SU-DHL-6 (cell line): ENCODE data around the gene PPP1R14B.

Experiments used
- H2AFZ ChIP-seq: fragments of 200-600 bp; sonication (generic); 2 replicates; pipeline ENCODE4 v1.6.1; 2014; ENCODE audit warnings: low read depth, mild to moderate bottlenecking, moderate library complexity, mixed read lengths, antibody characterized with exemption, low read length; ENCODE audit not compliant: severe bottlenecking
- H3F3A ChIP-seq: fragments of 200-600 bp; shearing (Covaris generic); 2 replicates; pipeline ENCODE4 v1.6.0; 2016; ENCODE audit warnings: antibody characterized with exemption, mild to moderate bottlenecking; ENCODE audit not compliant: insufficient read depth
- H3K27ac ChIP-seq: fragments of 200-600 bp; sonication (generic); 2 replicates; pipeline ENCODE4 v1.5.1; 2016; ENCODE audit warnings: low read depth, mild to moderate bottlenecking, low read length, moderate library complexity, mixed read lengths
- H3K27me3 ChIP-seq: fragments of 200-600 bp; sonication (generic), shearing (Covaris generic); 2 replicates; pipeline ENCODE4 v1.6.0; 2014; ENCODE audit warnings: mild to moderate bottlenecking, low read length
- H3K36me3 ChIP-seq: fragments of 200-600 bp; sonication (generic); 2 replicates; pipeline ENCODE4 v1.6.1; 2014; ENCODE audit warnings: mild to moderate bottlenecking, low read length, mixed read lengths
- H3K4me2 ChIP-seq: fragments of 300-600, 200-600 bp; shearing (Covaris generic), sonication (generic); 2 replicates; pipeline ENCODE4 v1.6.0; 2014; ENCODE audit warnings: low read length, low read depth, mild to moderate bottlenecking; ENCODE audit not compliant: poor library complexity, severe bottlenecking
- H3K4me3 ChIP-seq: fragments of 200-600 bp; sonication (generic); 2 replicates; pipeline ENCODE4 v1.5.1; 2014; ENCODE audit warnings: antibody characterized with exemption, low read length, mild to moderate bottlenecking, mixed read lengths; ENCODE audit not compliant: insufficient read depth, poor library complexity, severe bottlenecking
- H3K79me2 ChIP-seq: fragments of 200-600 bp; sonication (generic); 2 replicates; pipeline ENCODE4 v1.6.1; 2014; ENCODE audit warnings: mild to moderate bottlenecking, low read length, moderate library complexity; ENCODE audit not compliant: insufficient read depth
- H3K9ac ChIP-seq: fragments of 200-600 bp; sonication (generic); 2 replicates; pipeline ENCODE4 v1.7.0; 2014; ENCODE audit warnings: mild to moderate bottlenecking, low read length
- H3K9me2 ChIP-seq: fragments of 200-600 bp; sonication (generic); replicated peaks from 2 replicates; pipeline ENCODE4 v1.6.1; 2014; ENCODE audit warnings: low read length; ENCODE audit not compliant: insufficient read depth
- H3K9me3 ChIP-seq: fragments of 200-600 bp; sonication (generic); 2 replicates; pipeline ENCODE4 v1.6.1; 2014; ENCODE audit warnings: low read length, mixed read lengths; ENCODE audit not compliant: insufficient read depth
- H4K20me1 ChIP-seq: fragments of 200-600 bp; sonication (generic); 2 replicates; pipeline ENCODE4 v1.6.1; 2014; ENCODE audit warnings: low read depth, mild to moderate bottlenecking, antibody characterized with exemption, low read length, moderate library complexity, mixed read lengths
- CTCF ChIP-seq: fragments of 200-600 bp; sonication (generic); IDR thresholded peaks from one replicate; pipeline ENCODE4 v1.5.1; 2017; ENCODE audit warnings: antibody characterized with exemption, mild to moderate bottlenecking, low read length, moderate library complexity; ENCODE audit not compliant: insufficient read depth, poor library complexity, severe bottlenecking
- EZH2phosphoT487 ChIP-seq: fragments of 200-600 bp; sonication (generic), shearing (Covaris generic); conservative IDR thresholded peaks from 2 replicates; pipeline ENCODE4 v1.6.1; 2018; ENCODE audit warnings: mild to moderate bottlenecking, antibody characterized with exemption, low read length, moderate library complexity, mixed read lengths

Gene PPP1R14B

GRCh38 chr11:64264371-64264852 is 17.7 kb upstream of the PPP1R14B start:
- no peaks in the 10 kb centered on the region for H3K36me3 ChIP-seq
- no peak for TF ChIP-seq CTCF
- TF ChIP-seq EZH2phosphoT487: no peak
- H3K27me3 ChIP-seq: no peaks in the 10 kb centered on the region
- no peak overlapping the region for H3K4me3 ChIP-seq
- no peaks in the 10 kb centered on the region for H3K9me3 ChIP-seq
- no peaks in the 10 kb centered on the region for H4K20me1 ChIP-seq
- H3K9me2 ChIP-seq: no peaks in the 10 kb centered on the region
- no peak overlapping the region for H3K9ac ChIP-seq
- no peaks in the 10 kb centered on the region for H3F3A ChIP-seq
- H3K4me2 ChIP-seq: no peak overlapping the region
- H3K27ac ChIP-seq: no peak overlapping the region
- 0 out of 2 replicates have a peak, but pooled peaks cover 6% of the 10 kb centered on the region for H3K79me2 ChIP-seq
- no peak overlapping the region for H2AFZ ChIP-seq

GRCh38 chr11:64263947-64264317 is 17.2 kb upstream of the PPP1R14B start:
- no peaks in the 10 kb centered on the region for H3K27me3 ChIP-seq
- no peaks in the 10 kb centered on the region for H3F3A ChIP-seq
- no peaks in the 10 kb centered on the region for H4K20me1 ChIP-seq
- TF ChIP-seq EZH2phosphoT487 (no peak), CTCF (no peak)
- H3K9me2 ChIP-seq: no peaks in the 10 kb centered on the region
- H3K4me3 ChIP-seq: no peak overlapping the region
- no peak overlapping the region for H3K9ac ChIP-seq
- H3K36me3 ChIP-seq: no peaks in the 10 kb centered on the region
- no peaks in the 10 kb centered on the region for H3K9me3 ChIP-seq
- H2AFZ ChIP-seq: no peak overlapping the region
- H3K27ac ChIP-seq: no peak overlapping the region
- H3K4me2 ChIP-seq: no peak overlapping the region
- H3K79me2 ChIP-seq: 0 out of 2 replicates have a peak, but pooled peaks cover 3% of the 10 kb centered on the region

DNA sequence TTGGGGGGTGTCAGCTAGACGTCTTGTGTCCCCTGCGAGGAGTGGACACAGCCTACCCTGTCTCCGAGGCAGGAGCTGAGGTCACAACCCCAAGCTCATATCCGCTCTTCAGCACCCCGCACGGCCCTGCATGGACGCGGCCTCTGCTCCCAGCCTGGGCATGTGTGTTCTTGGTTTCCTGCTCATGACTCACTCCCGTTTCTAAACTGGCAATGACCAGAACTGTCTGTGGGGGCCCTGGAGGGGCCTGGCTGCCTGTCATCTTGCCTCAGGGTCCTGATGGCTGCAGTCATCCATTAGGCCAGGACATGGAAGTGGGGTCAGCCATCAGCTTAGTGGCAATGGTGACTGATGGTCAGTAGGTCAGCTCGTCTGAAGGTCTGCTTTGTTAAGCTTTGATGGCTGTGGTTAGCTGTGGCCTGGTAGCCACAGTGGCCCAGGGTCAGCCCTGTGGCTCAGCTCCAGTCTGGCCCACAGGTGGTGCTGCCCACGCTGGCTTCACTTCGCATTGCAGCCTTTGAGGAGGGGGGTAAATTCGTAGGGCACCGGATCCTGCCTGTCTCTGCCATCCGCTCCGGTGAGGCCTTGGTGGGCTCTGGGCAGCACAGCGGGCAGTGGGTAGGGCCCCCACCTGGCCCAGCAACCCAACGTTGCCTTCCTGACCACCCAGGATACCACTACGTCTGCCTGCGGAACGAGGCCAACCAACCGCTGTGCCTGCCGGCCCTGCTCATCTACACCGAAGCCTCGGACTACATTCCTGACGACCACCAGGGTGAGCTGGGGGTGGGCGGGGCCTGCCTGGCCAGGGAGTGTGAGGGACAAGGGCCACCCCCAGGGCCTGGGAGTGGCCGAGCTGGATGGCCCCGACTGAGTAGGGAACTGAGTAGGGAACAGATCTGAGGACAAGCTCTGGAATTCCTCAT is 16.5 kb upstream of the PPP1R14B start:
- TF ChIP-seq CTCF (no peak), EZH2phosphoT487 (no peak)
- H3K27me3 ChIP-seq: no peaks in the 10 kb centered on the region
- H2AFZ ChIP-seq: no peak overlapping the region
- no peak overlapping the region for H3K4me3 ChIP-seq
- H3K9ac ChIP-seq: no peak overlapping the region
- no peak overlapping the region for H3K4me2 ChIP-seq
- no peaks in the 10 kb centered on the region for H4K20me1 ChIP-seq
- H3K9me3 ChIP-seq: no peaks in the 10 kb centered on the region
- H3K27ac ChIP-seq: no peak overlapping the region
- H3K9me2 ChIP-seq: no peaks in the 10 kb centered on the region
- no peaks in the 10 kb centered on the region for H3K36me3 ChIP-seq
- H3F3A ChIP-seq: no peaks in the 10 kb centered on the region
- no peaks in the 10 kb centered on the region for H3K79me2 ChIP-seq
